ENCODE measurements around the gene COL26A1. TPM values are rescaled to one million over a fixed set of nuclear protein-coding genes. Genes with fewer than 3 reads are reported as not detected.

Gene COL26A1
- total RNA-seq, 2 experiments from 2014 or later, result not detected

DNA sequence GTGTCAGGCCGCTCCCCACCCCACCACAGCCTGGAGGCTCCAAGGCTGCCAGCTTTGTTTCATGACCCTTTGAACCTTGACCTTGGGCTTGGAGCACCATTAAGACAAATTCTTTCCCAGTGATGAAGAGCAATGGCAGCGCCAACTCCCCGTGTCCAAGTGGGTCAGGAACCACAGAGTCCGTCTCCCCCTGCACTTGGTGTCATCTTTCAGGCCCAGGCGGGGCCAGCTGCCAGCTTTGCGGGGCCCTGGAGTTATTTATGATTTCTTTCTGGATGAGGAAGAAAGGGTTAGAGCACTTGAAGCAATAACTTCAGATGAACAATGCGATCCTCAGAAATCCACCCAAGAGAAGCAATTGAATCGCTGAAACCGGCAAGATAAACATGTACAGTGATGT is 155.7 kb downstream of the COL26A1 start:
- H4K20me1 ChIP-seq (ENCODE audit: insufficient read depth, low read length), result no peaks in the 10 kb centered on the region
- no peak overlapping the region for H3K27ac ChIP-seq (ENCODE audit: low read depth, low read length, poor library complexity, severe bottlenecking)
- DNase-seq (ENCODE audit: low spot score), result no peak
- no peaks in the 10 kb centered on the region for H3K79me2 ChIP-seq (ENCODE audit: insufficient read depth, low read depth, low read length)
- no peaks in the 10 kb centered on the region for H3K9me2 ChIP-seq (ENCODE audit: insufficient read depth, low read length)
- BruUV-seq (replicated peaks), result no TSS peak
- CTCF ChIA-PET (ENCODE audit: unreplicated experiment), result no interaction called here
- intact Hi-C loops (cut with micrococcal nuclease; ENCODE audit: unreplicated experiment), result no loop called here
- no peak overlapping the region for H3K4me3 ChIP-seq (ENCODE audit: low read depth, low read length, poor library complexity, severe bottlenecking)
- POLR2A ChIA-PET, result interaction anchor here (1.6 kb wide), 1 partner anchor 10 kb away, joined by 4 read pairs; no protein-coding TSS in a partner anchor
- no peaks in the 10 kb centered on the region for H3K36me3 ChIP-seq (ENCODE audit: insufficient read depth, low read length)
- no peaks in the 10 kb centered on the region for H3K4me1 ChIP-seq (ENCODE audit: insufficient read depth, low read length, poor library complexity, severe bottlenecking)
- no peaks in the 10 kb centered on the region for H3K9me3 ChIP-seq (ENCODE audit: low read length)
- no peak overlapping the region for H3K4me2 ChIP-seq (ENCODE audit: low read length)
- no peak overlapping the region for H2AFZ ChIP-seq (ENCODE audit: low read length)
- TF ChIP-seq EZH2phosphoT487 (IDR thresholded peaks at IDR 0.05; ENCODE audit: borderline replicate concordance, low read depth, low read length), result no peak
- TF ChIP-seq, protein P1, sequence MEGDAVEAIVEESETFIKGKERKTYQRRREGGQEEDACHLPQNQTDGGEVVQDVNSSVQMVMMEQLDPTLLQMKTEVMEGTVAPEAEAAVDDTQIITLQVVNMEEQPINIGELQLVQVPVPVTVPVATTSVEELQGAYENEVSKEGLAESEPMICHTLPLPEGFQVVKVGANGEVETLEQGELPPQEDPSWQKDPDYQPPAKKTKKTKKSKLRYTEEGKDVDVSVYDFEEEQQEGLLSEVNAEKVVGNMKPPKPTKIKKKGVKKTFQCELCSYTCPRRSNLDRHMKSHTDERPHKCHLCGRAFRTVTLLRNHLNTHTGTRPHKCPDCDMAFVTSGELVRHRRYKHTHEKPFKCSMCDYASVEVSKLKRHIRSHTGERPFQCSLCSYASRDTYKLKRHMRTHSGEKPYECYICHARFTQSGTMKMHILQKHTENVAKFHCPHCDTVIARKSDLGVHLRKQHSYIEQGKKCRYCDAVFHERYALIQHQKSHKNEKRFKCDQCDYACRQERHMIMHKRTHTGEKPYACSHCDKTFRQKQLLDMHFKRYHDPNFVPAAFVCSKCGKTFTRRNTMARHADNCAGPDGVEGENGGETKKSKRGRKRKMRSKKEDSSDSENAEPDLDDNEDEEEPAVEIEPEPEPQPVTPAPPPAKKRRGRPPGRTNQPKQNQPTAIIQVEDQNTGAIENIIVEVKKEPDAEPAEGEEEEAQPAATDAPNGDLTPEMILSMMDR (conservative IDR thresholded peaks at IDR 0.05; ENCODE audit: low read length), result no peak

DNA sequence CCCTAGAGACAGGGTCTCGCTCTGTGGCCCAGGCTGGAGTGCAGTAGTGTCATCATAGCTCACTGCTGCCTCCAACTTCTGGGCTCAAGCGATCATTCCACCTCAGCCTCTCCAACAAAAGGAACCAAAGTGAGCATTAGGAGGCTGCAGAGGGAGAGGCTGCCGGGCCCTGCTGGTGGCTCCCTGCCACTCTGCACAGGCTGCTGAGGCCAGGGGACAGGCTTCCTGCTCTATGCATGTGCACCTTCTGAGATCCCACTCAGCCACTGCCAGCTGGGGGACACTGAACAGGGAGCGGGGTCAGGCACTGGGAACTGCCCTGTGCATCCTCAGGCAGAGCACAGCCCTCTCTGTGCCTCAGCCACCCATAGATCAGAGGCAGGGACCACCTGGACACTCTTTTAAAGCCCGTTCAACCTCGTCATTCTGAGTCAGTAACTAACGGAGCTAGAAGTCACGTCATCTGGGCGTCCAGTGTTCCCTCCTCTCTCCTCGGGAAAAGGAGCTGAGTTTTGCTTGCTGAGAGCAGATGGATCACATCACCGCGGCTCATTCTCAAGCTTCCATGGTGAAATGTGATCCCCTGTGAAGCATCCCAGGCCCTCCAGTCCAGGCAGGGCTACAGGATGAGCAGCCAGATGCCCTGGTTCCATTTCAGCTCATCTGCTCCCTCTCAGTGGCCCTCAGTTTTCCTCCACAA is 156.8 kb downstream of the COL26A1 start:
- ChIA-PET CTCF (ENCODE audit: unreplicated experiment) (no interaction called here), POLR2A (no interaction called here)
- Histone ChIP-seq H3K9me2 (ENCODE audit: insufficient read depth, low read length) (no peaks in the 10 kb centered on the region), H4K20me1 (ENCODE audit: insufficient read depth, low read length) (no peaks in the 10 kb centered on the region), H3K27ac (ENCODE audit: low read depth, low read length, poor library complexity, severe bottlenecking) (no peak overlapping the region), H3K4me1 (ENCODE audit: insufficient read depth, low read length, poor library complexity, severe bottlenecking) (no peaks in the 10 kb centered on the region), H3K4me2 (ENCODE audit: low read length) (no peak overlapping the region), H3K79me2 (ENCODE audit: insufficient read depth, low read depth, low read length) (no peaks in the 10 kb centered on the region), H3K9me3 (ENCODE audit: low read length) (peaks cover 3% of the 10 kb centered on the region; the same call in 1 of the 2 replicates), H2AFZ (ENCODE audit: low read length) (no peak overlapping the region), H3K4me3 (ENCODE audit: low read depth, low read length, poor library complexity, severe bottlenecking) (no peak overlapping the region), H3K36me3 (ENCODE audit: insufficient read depth, low read length) (no peaks in the 10 kb centered on the region)
- BruUV-seq (replicated peaks), result no TSS peak
- DNase-seq (ENCODE audit: low spot score), result no peak
- TF ChIP-seq EZH2phosphoT487 (IDR thresholded peaks at IDR 0.05; ENCODE audit: borderline replicate concordance, low read depth, low read length), result no peak
- TF ChIP-seq, protein P1 (conservative IDR thresholded peaks at IDR 0.05; ENCODE audit: low read length), result no peak
- intact Hi-C loops (cut with micrococcal nuclease; ENCODE audit: unreplicated experiment), result no loop called here

DNA sequence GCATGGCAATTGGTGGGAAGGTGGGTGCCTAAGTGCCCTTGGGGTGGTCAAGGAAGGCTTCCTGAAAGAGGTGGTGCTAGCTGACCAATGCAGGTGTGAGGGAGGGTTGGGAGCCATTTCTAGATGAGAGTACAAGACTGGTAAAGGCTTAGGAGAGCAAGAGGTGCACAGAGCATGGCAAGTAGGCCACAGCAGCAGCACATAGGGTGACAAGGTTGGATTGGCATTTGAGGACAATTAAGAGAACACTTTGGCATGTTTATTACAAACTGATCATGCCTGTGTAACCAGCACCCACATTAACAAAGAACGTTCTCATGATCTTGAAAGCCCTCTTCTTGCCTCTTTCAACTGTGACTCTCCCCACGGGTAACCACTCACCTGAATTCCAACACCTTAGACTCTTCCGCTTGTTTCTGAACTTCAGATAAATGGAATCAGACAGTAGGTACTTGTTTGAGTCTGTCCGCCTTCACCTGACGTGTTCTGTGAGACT is 158.8 kb downstream of the COL26A1 start:
- H3K36me3 ChIP-seq (ENCODE audit: insufficient read depth, low read length), result no peaks in the 10 kb centered on the region
- no peak overlapping the region for H3K4me3 ChIP-seq (ENCODE audit: low read depth, low read length, poor library complexity, severe bottlenecking)
- H2AFZ ChIP-seq (ENCODE audit: low read length), result no peak overlapping the region
- intact Hi-C loops (cut with micrococcal nuclease; ENCODE audit: unreplicated experiment), result no loop called here
- no peaks in the 10 kb centered on the region for H3K9me2 ChIP-seq (ENCODE audit: insufficient read depth, low read length)
- H3K4me1 ChIP-seq (ENCODE audit: insufficient read depth, low read length, poor library complexity, severe bottlenecking), result no peaks in the 10 kb centered on the region
- no peaks in the 10 kb centered on the region for H3K79me2 ChIP-seq (ENCODE audit: insufficient read depth, low read depth, low read length)
- H3K4me2 ChIP-seq (ENCODE audit: low read length), result no peak overlapping the region
- no peak overlapping the region for H3K27ac ChIP-seq (ENCODE audit: low read depth, low read length, poor library complexity, severe bottlenecking)
- H4K20me1 ChIP-seq (ENCODE audit: insufficient read depth, low read length), result no peaks in the 10 kb centered on the region
- no peak for DNase-seq (ENCODE audit: low spot score)
- TF ChIP-seq EZH2phosphoT487 (IDR thresholded peaks at IDR 0.05; ENCODE audit: borderline replicate concordance, low read depth, low read length), result no peak
- TF ChIP-seq, protein P1 (conservative IDR thresholded peaks at IDR 0.05; ENCODE audit: low read length), result no peak
- POLR2A ChIA-PET, result no interaction called here
- CTCF ChIA-PET (ENCODE audit: unreplicated experiment), result no interaction called here
- no TSS peak for BruUV-seq (replicated peaks)
- peaks cover 6% of the 10 kb centered on the region; the same call in 1 of the 2 replicates for H3K9me3 ChIP-seq (ENCODE audit: low read length)

Data from OCI-LY7 (cell line).